HEK293T (cell line): ENCODE data around the gene KCNK15.

Experiments
- ARNT ChIP-seq: fragments of 450-650 bp; IDR thresholded peaks from 2 replicates; pipeline ENCODE4 v1.6.1; 2017; ENCODE audit warnings: mild to moderate bottlenecking
- BHLHE40 ChIP-seq: fragments of 450-650 bp; IDR thresholded peaks from 2 replicates; pipeline ENCODE4 v1.6.1; 2016; ENCODE audit warnings: mild to moderate bottlenecking, moderate library complexity, borderline replicate concordance
- CTBP1 ChIP-seq: fragments of 450-650 bp; IDR thresholded peaks from 2 replicates; pipeline ENCODE4 v1.6.1; 2016; ENCODE audit warnings: borderline replicate concordance
- ELF4 ChIP-seq: fragments of 450-650 bp; IDR thresholded peaks from 2 replicates; pipeline ENCODE4 v1.6.1; 2017; ENCODE audit warnings: antibody characterized with exemption
- FOXK2 ChIP-seq: fragments of 450-650 bp; IDR thresholded peaks from 2 replicates; pipeline ENCODE4 v1.6.1; 2016; ENCODE audit warnings: mild to moderate bottlenecking
- FOXM1 ChIP-seq: fragments of 450-650 bp; IDR thresholded peaks from 2 replicates; pipeline ENCODE4 v1.6.1; 2017; ENCODE audit warnings: mild to moderate bottlenecking, borderline replicate concordance
- HDGF ChIP-seq: fragments of 450-650 bp; IDR thresholded peaks from 2 replicates; pipeline ENCODE4 v1.6.1; 2017; ENCODE audit warnings: antibody characterized with exemption, borderline replicate concordance
- SP1 ChIP-seq: fragments of 450-650 bp; IDR thresholded peaks from 2 replicates; pipeline ENCODE4 v1.6.1; 2017
- SUZ12 ChIP-seq: fragments of 450-650 bp; IDR thresholded peaks from 2 replicates; pipeline ENCODE4 v1.6.1; 2016; ENCODE audit warnings: mild to moderate bottlenecking
- ZNF384 ChIP-seq: fragments of 450-650 bp; IDR thresholded peaks from 2 replicates; pipeline ENCODE4 v1.6.1; 2016
- TF ChIP-seq, protein P1 (sequence below): fragments of 450-650 bp; IDR thresholded peaks from 2 replicates; pipeline ENCODE4 v1.6.1; 2016

GRCh38 chr20:44796311-44796710, 50.6 kb downstream of the KCNK15 start:
- TF ChIP-seq HDGF (no peak), FOXM1 (no peak), ARNT (no peak), SUZ12 (no peak), BHLHE40 (no peak), SP1 (no peak), ZNF384 (no peak), FOXK2 (no peak), ELF4 (no peak), CTBP1 (no peak)
- TF ChIP-seq, protein P1, sequence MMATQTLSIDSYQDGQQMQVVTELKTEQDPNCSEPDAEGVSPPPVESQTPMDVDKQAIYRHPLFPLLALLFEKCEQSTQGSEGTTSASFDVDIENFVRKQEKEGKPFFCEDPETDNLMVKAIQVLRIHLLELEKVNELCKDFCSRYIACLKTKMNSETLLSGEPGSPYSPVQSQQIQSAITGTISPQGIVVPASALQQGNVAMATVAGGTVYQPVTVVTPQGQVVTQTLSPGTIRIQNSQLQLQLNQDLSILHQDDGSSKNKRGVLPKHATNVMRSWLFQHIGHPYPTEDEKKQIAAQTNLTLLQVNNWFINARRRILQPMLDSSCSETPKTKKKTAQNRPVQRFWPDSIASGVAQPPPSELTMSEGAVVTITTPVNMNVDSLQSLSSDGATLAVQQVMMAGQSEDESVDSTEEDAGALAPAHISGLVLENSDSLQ = no peak
